ENCODE results near the gene NAV2.

DNA sequence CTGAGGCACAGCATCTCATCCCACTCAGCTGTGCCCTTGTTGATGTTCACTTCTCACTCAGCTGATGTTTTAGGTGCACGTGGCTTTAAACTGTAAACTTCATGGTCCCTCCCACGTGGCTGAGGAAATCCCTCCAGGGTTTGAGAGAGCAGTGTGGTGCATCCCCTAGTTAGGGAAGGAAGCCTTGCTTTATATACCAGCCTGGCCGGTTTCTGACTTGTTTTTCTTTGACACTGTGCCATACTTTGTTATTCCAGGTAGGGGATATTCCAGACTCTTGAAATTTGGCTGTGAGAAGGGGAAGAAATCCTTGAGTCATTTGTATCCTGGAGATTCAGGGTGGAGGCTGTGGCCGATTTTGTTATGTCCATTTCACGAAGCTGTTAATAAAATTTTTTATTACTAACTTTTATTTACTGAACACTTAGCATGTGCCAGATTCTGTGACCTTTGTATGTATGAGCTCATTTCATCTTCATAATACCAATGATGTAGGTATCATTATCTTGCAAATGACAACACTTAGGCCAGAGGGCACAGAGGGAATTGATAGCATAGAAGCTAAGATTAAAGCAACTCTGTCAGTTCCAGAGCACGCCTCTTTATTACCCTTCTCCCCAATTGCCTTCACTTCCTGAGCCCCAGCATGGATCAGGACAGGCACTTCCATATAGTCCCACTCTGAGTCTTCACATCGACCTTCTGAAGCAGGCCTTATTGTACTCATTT, 116.6 kb downstream of the NAV2 start:
- TF ChIP-seq CTCF (conservative IDR thresholded peaks at IDR 0.05): no peak
- TF ChIP-seq EZH2 (IDR thresholded peaks at IDR 0.05; ENCODE audit: low read depth): no peak

All from PC-9 (cell line).